HG03342 (cell line): ENCODE measurements around the gene CST1.
"Not testable (repeated sequence)": the region's sequence is repeated elsewhere in the genome, so short reads cannot be mapped to it uniquely, and the experiment has no call there.

Source experiments
- ATAC-seq: cut with Tn5 transposase; IDR thresholded peaks from one replicate; pipeline ENCODE4 v1.9.1; 2021; ENCODE audit warnings: mild to moderate bottlenecking, moderate library complexity; ENCODE audit not compliant: unreplicated experiment

The CST1 gene

DNA sequence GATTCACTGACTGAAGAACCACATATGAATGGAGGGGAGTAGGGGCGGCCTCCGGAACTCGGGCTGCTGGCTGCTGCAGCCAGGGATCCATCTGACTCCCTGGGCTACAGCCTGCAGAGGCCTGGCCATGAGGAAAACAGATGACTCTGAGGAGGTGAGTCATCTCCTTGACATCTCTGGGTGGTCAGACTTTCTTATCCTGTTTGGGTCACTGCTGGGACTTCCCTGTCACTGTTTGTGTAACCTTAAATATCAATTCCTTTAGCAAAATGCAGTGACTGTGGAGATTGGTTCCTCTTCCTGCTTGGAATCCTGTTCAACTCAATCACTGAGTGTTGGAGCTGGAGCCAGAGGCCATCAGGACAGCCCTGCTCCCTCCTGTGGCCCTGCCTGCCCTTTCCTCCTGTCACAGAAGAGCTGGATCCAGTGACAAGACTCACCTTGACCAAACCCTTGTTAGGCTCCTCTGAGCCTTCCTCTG lies 4.4 kb upstream of the CST1 start:
- not testable (repeated sequence) for ATAC-seq

DNA sequence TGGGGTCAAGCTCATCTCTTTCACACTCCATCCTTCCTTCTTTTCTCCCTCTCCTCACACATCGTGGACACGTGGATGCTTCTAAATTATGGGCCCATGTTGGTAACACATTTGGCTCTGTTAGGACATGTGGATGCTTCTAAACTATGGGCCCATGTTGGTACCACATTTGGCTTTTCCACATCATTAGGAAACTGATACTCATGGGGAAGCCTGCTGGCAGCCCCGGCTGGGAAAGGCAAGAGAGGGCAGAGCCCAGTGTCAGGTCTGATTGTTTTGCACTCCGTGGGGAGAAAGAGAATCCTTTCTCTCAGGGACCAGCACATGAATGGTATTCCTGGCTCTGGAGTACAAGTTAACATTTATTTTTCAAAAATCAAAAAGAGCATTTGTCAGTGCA lies 4.0 kb upstream of the CST1 start:
- ATAC-seq = no peak

DNA sequence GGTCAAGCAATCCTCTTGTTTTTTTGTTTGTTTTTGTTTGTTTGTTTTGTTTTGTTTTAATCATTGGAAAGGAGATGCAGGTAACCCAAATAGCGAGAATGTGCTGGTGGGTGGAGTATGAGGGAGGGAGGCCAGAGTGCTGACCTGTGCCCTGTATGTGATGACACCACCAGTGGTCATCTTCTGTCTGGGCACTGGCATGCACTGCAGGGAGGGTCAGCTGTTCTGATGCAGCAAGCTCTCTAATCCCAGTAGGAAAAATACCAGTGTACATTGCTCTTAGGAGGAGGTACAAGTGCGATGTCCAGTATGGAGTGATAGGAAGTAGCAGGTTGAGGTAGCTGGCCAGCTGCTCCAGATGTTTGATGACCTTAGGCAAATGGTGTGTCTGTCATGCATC lies 2.9 kb upstream of the CST1 start:
- no peak for ATAC-seq

DNA sequence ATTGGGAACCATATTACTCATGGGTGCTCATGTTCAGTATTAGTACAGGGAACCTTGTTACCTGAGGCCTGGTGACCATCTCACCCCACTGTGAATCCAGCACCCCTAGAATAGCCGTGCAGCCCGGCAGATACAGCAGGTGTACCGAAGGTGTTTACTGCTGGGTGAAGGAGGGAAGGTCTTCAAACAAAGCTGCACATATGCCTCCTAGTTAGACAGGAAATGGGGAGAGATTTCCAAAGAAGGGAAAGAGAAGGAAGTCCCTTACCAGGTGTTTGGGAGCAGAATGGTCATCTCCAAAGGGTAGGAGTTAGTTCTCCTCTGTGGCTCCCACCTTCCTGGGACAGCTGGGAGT lies 2.4 kb upstream of the CST1 start:
- no peak for ATAC-seq

DNA sequence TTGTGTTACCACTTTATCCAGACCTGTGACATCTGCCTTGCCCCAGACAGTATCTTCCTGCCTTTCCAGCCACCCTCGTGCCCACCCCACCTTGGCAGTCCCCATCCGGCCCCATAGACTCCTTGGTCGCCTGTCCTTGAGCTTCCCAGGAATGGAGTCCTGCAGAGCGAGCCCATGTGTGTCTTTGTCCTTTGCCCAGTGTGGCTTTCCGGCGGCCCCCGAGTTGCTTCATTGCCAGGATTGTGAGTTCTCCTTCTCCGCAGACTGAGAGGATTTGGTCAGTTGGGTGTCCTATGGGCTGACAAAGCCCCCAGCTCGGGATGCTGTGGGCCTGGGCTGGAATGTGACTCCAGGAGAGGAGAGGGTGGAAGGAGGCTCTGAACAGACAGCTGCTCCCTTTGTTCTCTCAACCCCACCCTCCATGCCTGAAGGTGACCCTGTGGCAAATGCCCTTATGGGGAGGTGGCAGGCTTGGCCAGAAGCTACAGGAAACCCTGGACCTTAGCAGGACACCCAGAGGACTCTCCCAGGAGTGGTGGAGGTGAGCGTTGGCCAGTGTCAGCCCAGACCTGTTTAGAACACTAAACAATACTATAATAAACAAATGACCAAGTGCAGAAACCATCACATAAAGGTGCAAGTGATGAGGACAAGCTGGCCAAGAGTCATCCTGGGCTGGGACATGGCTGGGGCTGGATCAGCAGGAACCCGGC lies 1.9 kb upstream of the CST1 start:
- no peak for ATAC-seq

DNA sequence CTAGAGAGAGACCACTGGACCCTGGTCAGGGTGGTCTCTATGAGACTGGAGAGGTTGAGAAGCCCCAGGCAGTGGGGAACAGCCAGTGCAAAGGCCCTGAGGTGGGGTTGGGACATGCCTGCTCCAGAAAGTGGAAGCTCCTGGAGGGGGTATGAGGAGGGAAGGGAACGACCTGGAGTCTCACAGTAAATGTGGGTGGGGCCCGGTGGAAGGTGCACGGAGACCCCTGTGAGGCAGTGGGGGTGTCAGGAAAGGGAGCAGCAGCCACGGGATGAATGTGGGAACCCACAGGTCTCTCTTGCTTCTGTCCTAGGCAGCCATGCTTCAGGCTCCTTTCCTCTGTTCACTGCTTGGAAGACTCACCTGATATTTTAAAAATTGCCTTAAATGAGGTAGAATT lies 1.3 kb upstream of the CST1 start:
- no peak for ATAC-seq

DNA sequence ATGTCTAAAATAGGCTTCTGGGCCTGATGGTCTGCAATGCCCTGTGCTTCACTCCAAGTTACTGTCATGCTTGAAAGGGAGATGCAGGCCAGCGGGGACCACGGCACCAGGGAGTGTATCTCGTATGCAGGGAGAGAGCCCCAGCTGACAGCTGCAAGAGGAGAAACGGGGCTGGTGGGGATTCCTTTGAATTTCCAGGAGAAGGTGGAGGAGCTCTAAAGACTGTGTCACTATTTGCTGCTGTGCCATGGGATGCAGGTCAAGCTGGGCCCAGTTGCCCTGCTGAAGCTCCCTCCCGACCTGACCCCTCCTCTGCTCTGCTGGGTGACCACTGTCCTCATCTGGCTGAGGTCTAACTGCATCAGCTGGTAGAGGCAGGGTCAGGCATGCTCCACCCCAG lies 989 bp downstream of the CST1 start:
- ATAC-seq = no peak

DNA sequence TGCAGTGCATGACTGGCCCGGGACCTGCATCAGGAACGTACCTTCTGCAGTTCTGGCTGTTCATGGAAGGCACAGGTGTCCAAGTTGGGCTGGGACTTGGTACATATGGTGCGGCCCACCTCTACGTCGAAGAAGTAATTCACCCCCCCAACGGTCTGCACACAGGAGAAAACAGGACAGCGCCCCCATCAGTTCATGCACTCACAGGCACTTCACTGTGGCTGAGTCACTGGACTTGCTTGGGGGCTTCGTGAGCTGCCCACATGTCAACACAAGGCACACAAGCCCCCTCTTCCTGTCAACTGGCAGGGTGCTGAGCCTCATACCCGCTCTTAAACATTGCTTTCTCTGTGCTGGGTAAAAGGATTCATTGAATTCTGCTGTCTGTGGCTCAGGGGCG lies 1.8 kb downstream of the CST1 start:
- not testable (repeated sequence) for ATAC-seq

DNA sequence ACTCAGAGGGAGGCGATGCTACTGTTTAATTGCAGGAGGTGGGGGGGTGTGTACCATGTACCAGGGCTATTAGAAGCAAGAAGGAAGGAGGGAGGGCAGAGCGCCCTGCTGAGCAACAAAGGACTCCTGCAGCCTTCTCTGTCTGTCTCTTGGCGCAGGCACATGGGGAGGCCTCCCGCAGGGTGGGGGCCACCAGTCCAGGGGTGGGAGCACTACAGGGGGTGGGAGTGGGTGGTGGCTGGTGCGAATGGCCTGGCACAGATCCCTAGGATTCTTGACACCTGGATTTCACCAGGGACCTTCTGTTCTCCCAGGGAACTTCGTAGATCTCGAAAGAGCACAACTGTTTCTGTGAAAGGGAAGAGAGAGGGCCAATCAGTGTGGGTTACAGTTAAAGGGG lies 3.2 kb downstream of the CST1 start:
- not testable (repeated sequence) for ATAC-seq

DNA sequence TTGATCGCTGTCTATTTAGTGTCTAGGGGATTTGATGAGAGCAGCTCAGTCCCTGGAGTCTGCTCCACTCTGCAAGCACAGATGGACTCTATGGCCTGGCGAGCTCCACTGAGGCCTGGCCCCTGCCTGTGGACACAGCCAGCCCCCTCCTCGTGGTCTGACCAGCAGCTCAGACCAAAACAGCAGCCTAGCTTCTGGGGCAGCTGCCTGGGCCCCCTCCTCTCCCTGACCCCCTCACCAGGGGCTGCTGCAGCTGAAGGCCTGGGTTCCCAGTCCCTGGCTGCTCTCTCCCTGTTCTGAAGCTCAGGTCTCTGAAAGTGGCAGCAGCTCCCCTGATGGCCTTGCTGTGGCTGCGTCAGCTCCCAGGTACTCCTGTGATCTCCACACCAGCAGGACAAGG lies 3.6 kb downstream of the CST1 start:
- not testable (repeated sequence) for ATAC-seq

DNA sequence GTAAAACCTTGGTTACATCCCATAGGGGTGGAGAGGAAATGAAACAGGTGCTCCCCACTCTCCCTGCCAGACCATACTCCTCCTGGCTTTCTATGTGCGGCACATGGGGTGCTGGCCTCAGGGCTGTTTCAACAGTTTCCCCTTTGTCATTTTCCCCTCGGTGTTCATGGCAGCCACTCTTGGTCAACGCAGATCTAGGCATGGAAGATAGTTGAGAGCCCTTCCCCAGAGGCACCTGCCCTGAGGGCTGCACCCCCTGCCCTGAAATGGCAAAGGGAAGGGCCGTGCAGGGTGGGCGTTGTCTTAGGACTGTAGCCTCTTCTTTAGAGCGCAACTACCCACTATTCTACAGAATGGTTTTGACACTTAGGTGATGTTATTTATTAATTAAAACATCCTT lies 4.4 kb downstream of the CST1 start:
- ATAC-seq = no peak

DNA sequence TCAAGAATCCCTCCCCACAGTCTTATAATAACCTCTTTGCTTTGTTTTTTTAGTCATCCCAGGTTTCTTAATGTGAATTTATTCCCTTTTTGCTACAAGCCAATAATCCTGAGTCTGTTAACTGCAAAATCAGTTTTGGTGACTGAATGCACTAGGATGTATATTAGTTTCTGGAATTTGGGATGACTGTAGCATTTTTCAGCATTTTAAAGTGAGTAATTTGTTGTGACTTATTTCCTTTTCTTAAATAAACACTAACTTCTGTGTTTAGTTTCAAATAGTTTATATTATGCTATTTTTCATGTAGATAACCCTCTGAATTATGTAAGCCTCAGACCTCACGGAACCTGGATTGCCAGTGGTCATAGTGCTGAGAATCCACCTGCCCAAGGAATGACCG lies 5.5 kb downstream of the CST1 start:
- no peak for ATAC-seq

DNA sequence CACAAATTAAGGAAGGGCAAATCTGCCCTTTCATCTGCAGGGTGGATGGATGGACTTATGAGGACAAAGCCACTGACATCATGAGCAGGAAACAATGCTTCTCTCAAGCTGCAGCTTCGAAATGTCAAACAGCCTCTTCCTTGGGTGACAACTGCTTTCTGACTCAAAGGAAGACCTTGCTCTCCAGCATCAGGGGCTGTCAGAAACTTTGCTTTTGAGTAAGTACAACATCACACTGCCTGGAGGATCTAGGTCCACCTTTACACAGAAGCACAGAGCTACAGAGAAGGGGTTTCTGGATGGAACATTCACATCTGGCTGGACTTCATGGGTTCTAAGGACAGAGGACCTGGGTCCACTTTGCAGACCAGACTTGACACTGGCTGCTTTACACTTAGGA lies 5.9 kb downstream of the CST1 start:
- ATAC-seq = no peak

DNA sequence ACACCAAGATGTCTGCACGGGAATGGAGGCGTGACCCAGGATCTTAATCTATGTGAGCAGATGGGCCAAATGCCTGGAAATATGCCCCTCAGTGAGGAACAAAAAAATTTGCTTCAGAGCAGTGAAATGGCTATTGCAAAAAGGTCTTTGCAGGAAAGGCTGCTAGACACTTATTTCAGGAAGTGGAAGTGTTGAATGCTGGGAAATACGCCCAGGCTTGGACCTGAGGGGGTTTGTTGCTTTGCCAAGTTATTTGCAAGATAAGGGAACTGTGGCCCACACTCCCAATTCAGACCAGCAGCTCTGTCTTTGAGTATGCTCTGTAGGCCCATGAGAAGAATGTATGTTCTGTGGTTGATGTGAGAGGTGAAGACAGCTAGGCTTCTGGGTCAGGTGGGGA lies 15.3 kb downstream of the CST1 start:
- not testable (repeated sequence) for ATAC-seq

DNA sequence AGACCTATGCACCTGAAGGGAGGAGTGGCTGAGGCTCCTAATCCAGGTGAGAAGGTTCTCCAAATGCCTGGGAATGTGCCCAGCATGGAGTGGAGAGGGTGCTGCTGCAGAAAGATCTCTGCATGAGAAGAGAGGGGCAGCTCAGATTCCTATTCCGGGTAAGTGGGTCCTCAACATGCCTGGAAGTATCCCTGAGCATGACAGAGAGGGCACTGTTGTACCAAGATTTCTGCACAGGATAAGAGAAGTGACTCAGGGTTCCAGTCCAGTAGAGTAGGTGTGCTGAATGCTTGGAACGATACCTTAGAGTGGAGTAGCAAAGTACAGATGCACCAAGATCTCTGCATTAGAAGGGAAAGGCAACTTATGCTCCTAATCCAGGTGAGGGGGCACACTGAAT lies 15.8 kb downstream of the CST1 start:
- ATAC-seq = not testable (repeated sequence)

DNA sequence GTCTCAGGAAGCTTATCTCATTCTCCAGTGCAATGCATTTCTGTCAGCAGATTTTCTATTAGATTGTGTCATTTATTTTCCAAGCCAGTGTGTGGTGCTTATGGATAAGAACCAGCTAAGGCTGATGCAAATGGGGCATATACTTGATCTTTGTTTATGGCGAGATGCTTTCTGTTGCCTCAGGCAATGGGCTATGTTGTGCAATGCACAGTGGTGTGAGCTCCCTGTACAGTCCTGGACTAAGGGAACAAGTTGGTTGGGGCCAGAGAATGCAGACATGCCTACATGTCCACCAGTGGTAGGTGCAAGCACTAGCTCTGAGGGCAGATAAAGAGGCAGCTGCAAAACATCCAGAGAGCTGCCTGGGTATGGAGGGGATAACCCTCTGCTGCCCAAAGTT lies 16.3 kb downstream of the CST1 start:
- not testable (repeated sequence) for ATAC-seq

DNA sequence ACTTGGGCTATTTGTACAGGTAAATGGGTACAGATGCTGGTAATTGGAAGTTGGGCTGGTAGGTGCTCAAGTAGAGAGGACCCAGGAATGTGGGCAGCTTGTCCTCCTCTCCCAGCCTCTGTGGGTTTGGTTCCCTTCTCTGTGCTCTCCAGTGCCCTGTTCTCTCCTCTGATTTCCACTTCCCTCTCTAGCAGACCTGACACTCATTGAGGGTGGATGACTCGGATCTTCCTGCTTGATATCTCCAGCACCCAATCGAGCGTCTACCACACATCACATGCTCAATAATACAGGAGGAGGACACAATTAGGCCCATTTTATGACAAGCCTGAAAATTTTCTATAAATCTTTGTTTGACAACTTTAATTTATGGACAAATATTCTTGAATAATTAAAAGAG lies 23.7 kb downstream of the CST1 start:
- no peak for ATAC-seq

DNA sequence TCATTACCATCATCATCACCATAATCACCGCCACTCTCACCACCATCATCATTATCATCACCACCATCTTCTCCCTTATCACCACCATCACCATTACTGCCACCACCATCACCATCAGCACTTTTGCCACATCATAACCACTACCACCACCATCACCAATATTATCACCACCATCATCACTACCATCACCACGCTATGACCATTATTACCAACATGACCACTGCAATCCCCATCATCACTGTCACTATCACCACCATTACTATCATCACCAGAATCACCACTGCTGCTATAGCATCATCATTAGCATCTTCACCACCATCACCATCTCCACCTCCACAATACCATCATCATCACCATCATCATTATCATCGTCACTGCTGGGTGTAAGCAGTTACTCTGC lies 25.6 kb downstream of the CST1 start:
- ATAC-seq = no peak

DNA sequence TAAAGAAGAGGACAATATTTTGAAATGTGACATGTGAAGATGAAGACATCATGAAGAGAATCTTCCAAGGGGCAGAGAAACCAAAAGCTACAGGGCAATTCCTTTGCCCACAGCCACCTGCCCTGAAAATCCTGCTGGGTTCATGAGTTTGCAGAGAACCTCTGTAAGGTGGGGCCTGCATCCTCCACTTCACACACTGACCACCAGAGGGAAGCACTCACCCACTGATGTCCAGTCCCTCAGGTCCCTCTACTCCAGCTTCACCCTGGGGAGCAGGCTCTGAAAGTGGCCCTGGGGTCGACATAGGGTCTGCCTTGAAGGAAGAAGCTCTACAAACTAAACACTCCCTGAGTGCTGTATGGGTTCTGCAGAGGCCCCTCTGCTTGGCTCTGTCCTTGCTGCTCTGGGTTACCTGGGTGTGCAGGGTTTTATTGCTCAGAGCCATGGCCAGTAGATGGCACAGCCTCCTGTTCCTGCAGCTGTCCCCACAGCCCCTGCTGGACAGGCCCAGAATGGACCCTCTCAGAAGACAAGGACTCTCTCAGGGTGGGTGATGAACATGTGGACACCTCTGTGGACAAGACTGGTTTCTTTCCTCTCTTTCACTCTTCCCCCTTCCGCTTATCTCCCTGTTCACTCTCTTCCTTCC lies 27.0 kb downstream of the CST1 start:
- not testable (repeated sequence) for ATAC-seq

DNA sequence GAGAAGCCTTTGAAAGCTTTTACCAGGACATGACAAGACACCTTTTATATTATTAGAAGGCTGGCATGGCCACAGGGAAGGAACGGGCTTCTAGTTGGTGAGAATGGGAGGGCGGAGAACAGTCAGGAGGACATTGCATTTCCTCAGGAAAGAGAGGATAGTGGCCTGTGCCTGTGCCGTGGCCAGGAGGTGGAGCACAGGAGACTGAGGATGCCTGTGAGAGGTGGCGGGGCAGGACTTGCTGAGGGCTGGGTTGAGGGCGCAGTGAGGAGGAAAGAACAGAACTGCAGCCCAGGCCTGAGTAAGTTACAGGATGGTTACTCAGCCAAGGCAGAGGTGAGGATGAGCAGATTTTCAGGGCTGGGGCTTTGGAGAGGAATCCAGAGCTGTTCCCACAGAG lies 27.9 kb downstream of the CST1 start:
- not testable (repeated sequence) for ATAC-seq

DNA sequence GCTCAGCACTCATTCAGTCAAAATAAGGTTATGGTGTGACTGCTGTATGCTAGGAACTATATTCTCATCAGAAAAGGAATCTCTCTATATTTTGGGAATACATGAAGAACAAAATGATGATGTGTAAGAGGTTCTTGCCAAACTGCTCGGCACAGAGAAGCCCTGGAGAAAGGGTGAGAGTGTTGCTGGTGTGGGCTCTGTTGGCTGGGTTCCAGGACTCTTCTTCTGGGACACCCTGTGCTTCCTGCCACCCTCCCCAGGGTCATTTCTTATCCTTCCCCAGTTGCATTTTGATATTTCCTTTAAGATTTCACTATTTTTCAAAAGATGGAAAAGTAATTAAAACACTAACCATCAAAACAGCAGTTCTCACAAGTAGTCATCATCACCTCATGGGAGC lies 28.8 kb downstream of the CST1 start:
- ATAC-seq = no peak

DNA sequence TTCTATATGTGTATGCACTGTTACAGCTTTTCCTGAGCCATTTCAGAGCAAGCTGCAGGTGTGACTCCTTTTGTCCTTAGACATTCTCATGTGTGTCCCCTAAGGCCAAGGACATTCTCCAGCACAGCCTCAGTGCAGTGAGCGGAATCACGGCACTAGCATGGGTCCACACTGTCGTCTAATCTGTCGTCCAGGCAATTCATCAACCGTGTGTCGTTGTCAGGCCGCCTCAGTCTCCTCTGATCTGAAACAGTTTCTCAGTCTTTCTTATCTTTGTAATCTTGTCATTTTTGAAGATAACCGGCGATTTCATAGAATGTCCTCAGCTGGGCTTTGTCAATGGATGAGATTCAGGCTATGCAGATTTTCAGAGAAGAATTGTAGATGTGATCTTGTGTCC lies 31.4 kb downstream of the CST1 start:
- ATAC-seq = not testable (repeated sequence)

DNA sequence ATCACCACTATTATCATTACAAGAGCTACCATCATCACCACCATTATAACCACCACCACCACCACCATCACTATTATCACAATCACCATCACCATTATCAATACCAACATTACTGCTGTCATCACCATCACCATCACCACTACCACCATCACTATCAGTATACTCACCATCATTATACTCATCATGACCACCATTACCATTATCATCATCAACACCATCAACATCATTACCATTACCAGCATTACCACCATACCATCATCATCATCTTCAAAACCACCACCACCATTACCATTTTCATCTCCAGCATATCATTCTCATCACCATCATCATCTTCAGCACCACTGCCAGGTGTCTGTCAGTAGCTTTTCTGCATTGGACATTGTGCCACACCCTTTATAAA lies 39.0 kb downstream of the CST1 start:
- not testable (repeated sequence) for ATAC-seq
